ENCODE measurements around the gene ESRP2.

DNA sequence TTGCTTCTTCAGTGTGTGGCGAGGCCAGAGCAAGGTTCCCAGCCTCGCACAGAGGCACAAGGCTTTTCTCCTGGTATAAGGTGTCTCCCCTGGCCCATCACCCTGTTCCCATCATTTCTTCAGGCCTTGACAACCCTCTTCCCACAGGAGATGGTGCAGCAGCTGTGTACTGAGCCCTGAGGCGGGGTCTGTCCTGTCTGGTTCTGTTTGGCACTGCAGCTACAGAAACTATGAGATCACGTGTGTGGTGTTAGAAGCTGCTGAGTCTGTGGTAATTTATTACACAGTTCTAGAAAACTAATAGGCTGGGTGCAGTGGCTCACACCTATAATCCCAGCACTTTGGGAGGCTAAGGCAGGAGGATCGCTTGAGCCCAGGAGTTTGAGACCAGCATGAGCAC lies 16.5 kb upstream of the ESRP2 start:
- TF ChIP-seq, protein P1, sequence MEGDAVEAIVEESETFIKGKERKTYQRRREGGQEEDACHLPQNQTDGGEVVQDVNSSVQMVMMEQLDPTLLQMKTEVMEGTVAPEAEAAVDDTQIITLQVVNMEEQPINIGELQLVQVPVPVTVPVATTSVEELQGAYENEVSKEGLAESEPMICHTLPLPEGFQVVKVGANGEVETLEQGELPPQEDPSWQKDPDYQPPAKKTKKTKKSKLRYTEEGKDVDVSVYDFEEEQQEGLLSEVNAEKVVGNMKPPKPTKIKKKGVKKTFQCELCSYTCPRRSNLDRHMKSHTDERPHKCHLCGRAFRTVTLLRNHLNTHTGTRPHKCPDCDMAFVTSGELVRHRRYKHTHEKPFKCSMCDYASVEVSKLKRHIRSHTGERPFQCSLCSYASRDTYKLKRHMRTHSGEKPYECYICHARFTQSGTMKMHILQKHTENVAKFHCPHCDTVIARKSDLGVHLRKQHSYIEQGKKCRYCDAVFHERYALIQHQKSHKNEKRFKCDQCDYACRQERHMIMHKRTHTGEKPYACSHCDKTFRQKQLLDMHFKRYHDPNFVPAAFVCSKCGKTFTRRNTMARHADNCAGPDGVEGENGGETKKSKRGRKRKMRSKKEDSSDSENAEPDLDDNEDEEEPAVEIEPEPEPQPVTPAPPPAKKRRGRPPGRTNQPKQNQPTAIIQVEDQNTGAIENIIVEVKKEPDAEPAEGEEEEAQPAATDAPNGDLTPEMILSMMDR (IDR thresholded peaks at IDR 0.05): no peak
- TF ChIP-seq POLR2A (IDR thresholded peaks at IDR 0.05): no peak

Measured in tibial nerve (tissue), 3 donors.